Mammary epithelial cell (primary cell): ENCODE data around the gene MEI4.

Experiments used
- CTCF ChIP-seq, 2 donors: IDR thresholded peaks in 1 of 2; conservative IDR thresholded peaks in 1 of 2; 2 replicates each; pipeline ENCODE4 v1.5.1; 2011 to 2012; ENCODE audit warnings: inconsistent platforms in 2 of 2, low read length in 2 of 2, mild to moderate bottlenecking in 2 of 2, control low read depth in 1 of 2, low read depth in 1 of 2; ENCODE audit not compliant: insufficient read depth in 1 of 2; ENCODE audit errors: extremely low read depth in 1 of 2
- EZH2 ChIP-seq: IDR thresholded peaks from 2 replicates; pipeline ENCODE4 v1.6.1; 2012; ENCODE audit warnings: low read length, inconsistent platforms, borderline replicate concordance

GRCh38 chr6:77906070-77906469 lies 253.2 kb downstream of the MEI4 start:
- TF ChIP-seq EZH2: no peak
- no peak for TF ChIP-seq CTCF (conservative IDR thresholded peaks at IDR 0.05 in 1 of 2, IDR thresholded peaks at IDR 0.05 in 1 of 2; ENCODE audit: extremely low read depth in 1 of 2, insufficient read depth in 1 of 2, low read depth in 1 of 2, low read length in 2 of 2)
